ENCODE data around the gene AMER3. TPM values are rescaled to one million over a fixed set of nuclear protein-coding genes. Genes with fewer than 3 reads are reported as not detected.

AMER3 gene
- total RNA-seq = not detected in 2 replicates

DNA sequence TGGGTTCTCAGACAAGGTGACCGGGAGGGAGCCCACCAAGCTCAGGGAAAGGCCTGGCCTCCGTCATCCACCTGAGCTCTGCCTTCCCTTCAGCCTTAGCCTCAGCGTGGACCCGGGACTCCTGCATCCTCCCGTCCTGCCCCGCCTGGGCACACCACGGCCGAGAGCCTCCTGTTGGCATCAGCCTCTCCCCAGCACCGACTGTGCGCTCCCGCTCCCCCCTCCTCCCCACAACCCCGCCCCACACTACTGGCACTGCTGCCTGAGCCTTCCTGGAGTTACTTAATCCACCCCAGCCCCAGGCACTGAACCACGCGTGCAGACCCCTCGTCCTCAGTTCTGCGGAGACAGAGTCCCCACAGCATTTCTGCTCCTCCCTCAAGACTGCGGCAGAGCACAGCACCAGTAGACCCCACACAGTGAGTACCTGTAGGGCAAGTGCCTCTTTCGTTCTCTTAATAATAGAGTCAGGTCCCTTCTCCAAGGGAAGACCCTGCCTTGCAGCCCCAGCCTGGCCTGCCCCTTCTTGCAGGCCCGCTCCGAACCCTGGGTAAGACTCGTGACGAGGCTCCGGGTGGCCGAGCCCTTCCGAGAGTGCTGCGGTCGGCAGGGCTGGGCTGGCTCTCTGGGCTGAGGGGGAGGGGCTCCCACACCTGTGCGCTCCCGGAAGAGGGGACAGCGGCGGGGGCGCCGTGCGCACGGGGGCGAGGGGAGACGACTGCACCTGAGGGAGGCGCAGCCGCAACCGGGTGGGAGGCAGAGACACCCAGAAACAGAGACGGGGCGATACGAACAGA, at the start of gene AMER3:
AMER3 (plus strand) TSS at position 285 of the 797 bp plus-strand sequence. CDS start 6,533 bp downstream, outside the sequence.

DNA sequence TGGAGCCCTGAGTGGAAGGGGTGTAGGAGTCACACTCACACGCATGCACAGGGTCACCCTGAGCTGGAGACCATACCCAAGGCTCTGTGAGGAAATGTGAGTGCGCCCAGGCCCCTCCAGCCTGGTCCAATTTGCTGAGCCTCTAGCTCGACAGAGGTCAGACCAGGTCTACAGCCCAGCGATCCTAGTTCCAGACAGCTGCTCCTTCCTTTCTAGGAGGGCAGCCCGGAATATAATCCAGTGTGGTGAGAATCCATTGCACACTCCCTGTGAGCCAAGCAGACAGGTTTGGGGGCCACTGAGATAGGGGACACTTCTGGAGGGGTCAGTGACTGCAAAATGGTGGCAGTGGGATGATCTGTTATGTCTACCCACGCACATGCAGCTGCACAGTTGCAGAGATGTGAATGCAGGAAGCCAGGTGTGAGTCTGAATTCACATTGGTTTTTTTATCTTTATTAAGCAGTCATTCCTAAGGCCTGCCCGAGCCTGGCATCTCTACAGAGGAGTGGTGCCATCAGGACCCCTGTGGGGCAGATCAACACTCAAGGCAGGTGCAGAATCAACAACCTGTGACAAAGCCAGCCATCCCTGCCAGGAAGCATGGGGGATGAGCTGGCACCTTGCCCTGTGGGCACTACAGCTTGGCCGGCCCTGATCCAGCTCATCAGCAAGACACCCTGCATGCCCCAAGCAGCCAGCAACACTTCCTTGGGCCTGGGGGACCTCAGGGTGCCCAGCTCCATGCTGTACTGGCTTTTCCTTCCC, 26.6 kb upstream of the AMER3 start, which contains the start of gene GPR148:
GPR148 (plus strand) TSS at position 522 of the 768 bp plus-strand sequence; CDS start at position 604, 82 bp downstream.

Other genes with a start within 250 kb of the AMER3 start
- not detected in 2 replicates for gene POTEI, start 246.2 kb upstream of the AMER3 start, total RNA-seq
- not detected in 2 replicates for gene CFC1B, start 234.3 kb upstream of the AMER3 start, total RNA-seq
- gene CFC1, start 156.0 kb upstream of the AMER3 start, total RNA-seq = not detected in 2 replicates
- not detected in 2 replicates for gene POTEJ, start 144.1 kb upstream of the AMER3 start, total RNA-seq
- gene GPR148, start 26.5 kb upstream of the AMER3 start, total RNA-seq = not detected in 2 replicates
- gene ARHGEF4, start 81.4 kb downstream of the AMER3 start, total RNA-seq = 2.3 and 7.4 TPM in 2 replicates

All from epithelial cell of alveolus of lung (primary cell).